Measurements from ENCODE around the gene NUDT14. TPM values are rescaled to one million over a fixed set of nuclear protein-coding genes. Genes with fewer than 3 reads are reported as not detected.

The NUDT14 gene
- total and polyA plus RNA-seq, 2 donors from 2014 or later, result 48.6 to 59.1 TPM

GRCh38 chr14:105219043-105219612 is 38.0 kb upstream of the NUDT14 start:
- no peaks in the 10 kb centered on the region for H3K27me3 ChIP-seq (ENCODE audit: control insufficient read depth, insufficient read depth, low read length)
- DNase-seq (no peak), FAIRE-seq (no peak)
- H3K9ac ChIP-seq (ENCODE audit: low read length in 3 of 3), result no peak overlapping the region
- no peak overlapping the region for H3K27ac ChIP-seq (ENCODE audit: low read depth in 2 of 2, low read length in 2 of 2)
- no peak for TF ChIP-seq CTCF (IDR thresholded peaks at IDR 0.05; ENCODE audit: borderline replicate concordance, extremely low read depth, insufficient read depth)
- peaks cover 2 to 14% (median 8%) of the 10 kb centered on the region in 3 donors for H3K4me1 ChIP-seq (ENCODE audit: control insufficient read depth in 2 of 3, insufficient read depth in 2 of 3, low read depth in 1 of 3, low read length in 3 of 3)
- peaks cover 8 to 18% (median 8%) of the 10 kb centered on the region in 3 donors for H3K36me3 ChIP-seq (ENCODE audit: control insufficient read depth in 2 of 3, insufficient read depth in 3 of 3, low read length in 3 of 3)
- H3K4me3 ChIP-seq (ENCODE audit: low read length in 3 of 3), result no peak overlapping the region
- intact Hi-C loops (cut with DNase I), result no loop called here
- peaks cover 0 to 4% (median 0%) of the 10 kb centered on the region in 3 donors for H3K9me3 ChIP-seq (ENCODE audit: control insufficient read depth in 2 of 3, insufficient read depth in 1 of 3, low read length in 3 of 3)

- H3K4me3 ChIP-seq (ENCODE audit: low read length in 3 of 3), result no peak overlapping the region
- no peak for DNase-seq
- H3K27me3 ChIP-seq (ENCODE audit: control insufficient read depth, insufficient read depth, low read length), result no peaks in the 10 kb centered on the region
- H3K27ac ChIP-seq (ENCODE audit: low read depth in 2 of 2, low read length in 2 of 2), result no peak overlapping the region
- no peak for FAIRE-seq
- TF ChIP-seq CTCF (IDR thresholded peaks at IDR 0.05; ENCODE audit: borderline replicate concordance, extremely low read depth, insufficient read depth), result no peak
- H3K9ac ChIP-seq (ENCODE audit: low read length in 3 of 3), result no peak overlapping the region
- peaks cover 2 to 12% (median 8%) of the 10 kb centered on the region in 3 donors for H3K4me1 ChIP-seq (ENCODE audit: control insufficient read depth in 2 of 3, insufficient read depth in 2 of 3, low read depth in 1 of 3, low read length in 3 of 3)
- peaks cover 8 to 18% (median 8%) of the 10 kb centered on the region in 3 donors for H3K36me3 ChIP-seq (ENCODE audit: control insufficient read depth in 2 of 3, insufficient read depth in 3 of 3, low read length in 3 of 3)
- intact Hi-C loops (cut with DNase I), result no loop called here
- H3K9me3 ChIP-seq (ENCODE audit: control insufficient read depth in 2 of 3, insufficient read depth in 1 of 3, low read length in 3 of 3), result peaks cover 0 to 4% (median 0%) of the 10 kb centered on the region in 3 donors
These were observed 37.5 kb upstream of the NUDT14 start for GRCh38 chr14:105218611-105219010.

GRCh38 chr14:105217774-105218173 is 36.7 kb upstream of the NUDT14 start:
- Histone ChIP-seq H3K27ac (ENCODE audit: low read depth in 2 of 2, low read length in 2 of 2) (no peak overlapping the region), H3K9ac (ENCODE audit: low read length in 3 of 3) (no peak overlapping the region)

More at GRCh38 chr14:105217774-105218173, 36.7 kb upstream of the NUDT14 start:
- peaks cover 0 to 4% (median 0%) of the 10 kb centered on the region in 3 donors for H3K9me3 ChIP-seq (ENCODE audit: control insufficient read depth in 2 of 3, insufficient read depth in 1 of 3, low read length in 3 of 3)
- peaks cover 2 to 8% (median 8%) of the 10 kb centered on the region in 3 donors for H3K4me1 ChIP-seq (ENCODE audit: control insufficient read depth in 2 of 3, insufficient read depth in 2 of 3, low read depth in 1 of 3, low read length in 3 of 3)
- peaks cover 8 to 18% (median 8%) of the 10 kb centered on the region in 3 donors for H3K36me3 ChIP-seq (ENCODE audit: control insufficient read depth in 2 of 3, insufficient read depth in 3 of 3, low read length in 3 of 3)
- H3K4me3 ChIP-seq (ENCODE audit: low read length in 3 of 3), result no peak overlapping the region
- FAIRE-seq (no peak), DNase-seq (no peak)
- intact Hi-C loops (cut with DNase I), result no loop called here
- TF ChIP-seq CTCF (IDR thresholded peaks at IDR 0.05; ENCODE audit: borderline replicate concordance, extremely low read depth, insufficient read depth), result no peak
- H3K27me3 ChIP-seq (ENCODE audit: control insufficient read depth, insufficient read depth, low read length), result no peaks in the 10 kb centered on the region

Measured in kidney (tissue), 14 donors.